ENCODE results near the gene FERMT3.

The FERMT3 gene

DNA sequence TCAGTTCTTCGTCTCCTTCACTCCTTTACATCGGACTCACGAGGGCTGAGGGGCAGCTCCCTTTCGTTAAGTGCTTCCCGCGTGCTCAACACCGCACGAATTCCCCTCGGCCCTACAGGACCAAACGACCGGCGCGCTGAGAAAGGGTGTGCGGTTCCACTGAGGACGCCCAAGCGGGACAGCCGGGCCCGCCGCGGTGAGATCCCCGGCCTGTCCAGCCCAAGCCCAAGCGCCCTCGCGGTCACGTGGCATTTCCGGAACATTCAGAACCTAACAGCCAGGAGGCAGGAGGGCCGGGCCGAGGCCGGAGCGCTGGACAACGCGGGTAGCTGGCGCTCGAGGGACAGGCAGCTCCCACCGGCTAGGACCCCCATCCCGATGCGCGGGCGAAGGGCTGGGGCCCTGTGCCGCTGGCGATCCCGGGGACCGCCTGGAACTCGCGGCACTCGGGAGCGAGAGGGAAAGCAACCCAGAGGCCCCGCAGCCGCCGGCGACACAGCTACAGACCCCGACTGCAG is 21.3 kb upstream of the FERMT3 start:
- Histone ChIP-seq H3K27ac (ENCODE audit: low read depth, low read length) (peak overlapping the region; percentile 49), H3K27me3 (ENCODE audit: control insufficient read depth, low read length) (no peaks in the 10 kb centered on the region)

DNA sequence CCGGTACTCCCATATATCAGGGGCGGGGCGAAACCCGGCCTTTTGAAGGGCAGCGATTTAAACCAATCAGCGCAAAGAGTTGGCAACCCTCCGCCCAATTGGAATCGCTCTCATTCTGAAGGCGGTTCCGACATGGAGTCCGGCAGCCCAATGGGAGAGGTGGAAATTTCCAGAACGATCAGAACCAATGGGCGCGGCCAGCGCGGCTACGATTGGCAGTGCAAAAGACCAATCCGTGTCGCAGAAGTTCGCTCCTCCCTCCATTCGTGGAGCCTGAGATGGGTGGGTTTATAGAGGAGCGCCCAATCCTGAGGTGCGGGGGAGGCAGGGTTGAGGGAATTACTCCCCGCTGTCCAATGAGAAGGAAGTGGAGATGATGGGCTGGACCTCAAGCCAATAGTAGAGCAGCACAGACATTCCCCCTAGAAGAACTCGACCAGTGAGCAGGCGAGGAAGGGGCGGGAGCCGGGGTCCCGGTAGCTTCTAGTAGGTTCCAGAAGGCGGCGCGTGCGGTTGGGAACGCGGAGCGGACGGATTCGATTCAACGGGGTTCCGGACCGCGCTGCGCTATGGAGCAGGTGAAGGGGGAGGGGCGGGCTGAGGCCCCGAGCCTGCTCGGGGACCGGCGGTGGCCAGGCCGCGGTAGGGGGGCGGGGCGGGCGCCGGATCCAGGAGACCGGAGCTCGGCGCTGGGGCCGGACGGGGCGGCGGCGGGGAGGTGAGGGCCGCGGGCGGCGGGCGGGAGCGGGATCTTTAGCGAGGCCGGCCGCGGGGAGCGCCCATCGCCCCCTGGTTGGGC is 20.6 kb upstream of the FERMT3 start, which contains the start of gene STIP1:
STIP1 (plus strand) TSS at position 479 of the 799 bp plus-strand sequence; CDS start at position 570, 91 bp downstream.
- Histone ChIP-seq H3K27me3 (ENCODE audit: control insufficient read depth, low read length) (no peaks in the 10 kb centered on the region), H3K79me2 (ENCODE audit: control insufficient read depth, low read length) (peaks cover 43% of the 10 kb centered on the region), H3K4me1 (ENCODE audit: control insufficient read depth, low read length) (peaks cover 35% of the 10 kb centered on the region), H3K4me3 (ENCODE audit: low read length) (peak within 1 kb of the TSS; percentile 95), H4K20me1 (ENCODE audit: control insufficient read depth, insufficient read depth, low read depth, low read length) (peaks cover 18% of the 10 kb centered on the region; the same call in 1 of the 2 replicates), H3K9me2 (replicated peaks; ENCODE audit: control insufficient read depth, low read length) (no peaks in the 10 kb centered on the region), H3K27ac (ENCODE audit: low read depth, low read length) (peak within 1 kb of the TSS; percentile 49), H3K36me3 (ENCODE audit: control insufficient read depth, low read length) (peaks cover 22% of the 10 kb centered on the region), H3F3A (ENCODE audit: control insufficient read depth, insufficient read depth) (no peaks in the 10 kb centered on the region; the same call in 1 of the 2 replicates), H3K4me2 (ENCODE audit: low read length) (peak within 1 kb of the TSS; percentile 89), H3K9me3 (ENCODE audit: control insufficient read depth, insufficient read depth, low read length) (no peaks in the 10 kb centered on the region)
- TF ChIP-seq EZH2phosphoT487 (IDR thresholded peaks at IDR 0.05; ENCODE audit: borderline replicate concordance, low read length) (no peak), CTCF (IDR thresholded peaks at IDR 0.05; ENCODE audit: low read depth, low read length, poor library complexity, severe bottlenecking) (peak; percentile 35)

More for the DNA sequence above, 21.3 kb upstream of the FERMT3 start:
- peak overlapping the region; percentile 89 for H3K4me2 ChIP-seq (ENCODE audit: low read length)
- peaks cover 18% of the 10 kb centered on the region; the same call in 1 of the 2 replicates for H4K20me1 ChIP-seq (ENCODE audit: control insufficient read depth, insufficient read depth, low read depth, low read length)
- peaks cover 49% of the 10 kb centered on the region for H3K79me2 ChIP-seq (ENCODE audit: control insufficient read depth, low read length)
- no peaks in the 10 kb centered on the region for H3K9me2 ChIP-seq (replicated peaks; ENCODE audit: control insufficient read depth, low read length)
- TF ChIP-seq EZH2phosphoT487 (IDR thresholded peaks at IDR 0.05; ENCODE audit: borderline replicate concordance, low read length) (no peak), CTCF (IDR thresholded peaks at IDR 0.05; ENCODE audit: low read depth, low read length, poor library complexity, severe bottlenecking) (no peak)
- H3K36me3 ChIP-seq (ENCODE audit: control insufficient read depth, low read length) = peaks cover 16% of the 10 kb centered on the region
- peak overlapping the region; percentile 95 for H3K4me3 ChIP-seq (ENCODE audit: low read length)
- H3K4me1 ChIP-seq (ENCODE audit: control insufficient read depth, low read length) = peaks cover 39% of the 10 kb centered on the region
- H3F3A ChIP-seq (ENCODE audit: control insufficient read depth, insufficient read depth) = no peaks in the 10 kb centered on the region; the same call in 1 of the 2 replicates
- no peaks in the 10 kb centered on the region for H3K9me3 ChIP-seq (ENCODE audit: control insufficient read depth, insufficient read depth, low read length)

DNA sequence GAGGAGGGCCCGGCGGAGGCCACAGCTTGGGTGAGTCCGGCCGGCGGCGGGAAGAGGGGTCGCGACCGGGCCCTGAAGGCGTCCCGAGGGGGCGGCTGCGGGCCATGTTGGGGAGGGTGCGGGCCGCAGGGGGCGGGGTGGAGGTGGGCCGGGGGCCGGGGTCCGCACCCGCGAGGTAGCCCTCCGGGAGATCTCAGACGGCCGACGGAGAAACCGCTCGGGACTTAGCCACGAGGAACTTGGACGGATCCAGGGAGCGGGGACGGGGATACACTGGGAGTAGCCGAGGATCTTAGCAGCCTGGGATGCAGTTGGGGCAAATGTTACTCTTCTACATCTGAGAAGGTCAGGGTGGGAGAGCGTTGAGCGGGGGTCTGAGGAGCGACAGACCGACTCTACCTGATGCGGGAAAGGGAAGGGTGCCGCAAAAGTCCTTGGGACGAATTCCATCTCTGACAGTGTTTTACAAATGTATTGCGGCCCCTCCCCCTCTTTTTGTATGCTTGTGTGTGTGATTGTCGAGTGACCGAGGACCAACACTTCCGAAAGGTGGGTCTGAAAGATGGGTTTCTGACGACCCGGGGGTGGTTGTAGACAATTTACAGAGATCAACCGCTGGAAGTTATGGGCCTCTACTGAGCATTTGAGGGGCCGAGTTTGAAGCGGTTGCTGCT is 19.9 kb upstream of the FERMT3 start:
- no peak for TF ChIP-seq CTCF (IDR thresholded peaks at IDR 0.05; ENCODE audit: low read depth, low read length, poor library complexity, severe bottlenecking)
- TF ChIP-seq EZH2phosphoT487 (IDR thresholded peaks at IDR 0.05; ENCODE audit: borderline replicate concordance, low read length) = no peak
- Histone ChIP-seq H3K9me3 (ENCODE audit: control insufficient read depth, insufficient read depth, low read length) (no peaks in the 10 kb centered on the region), H3K9me2 (replicated peaks; ENCODE audit: control insufficient read depth, low read length) (no peaks in the 10 kb centered on the region), H3K4me1 (ENCODE audit: control insufficient read depth, low read length) (peaks cover 28% of the 10 kb centered on the region), H3K27me3 (ENCODE audit: control insufficient read depth, low read length) (no peaks in the 10 kb centered on the region), H3K36me3 (ENCODE audit: control insufficient read depth, low read length) (peaks cover 22% of the 10 kb centered on the region), H3K4me2 (ENCODE audit: low read length) (no peak overlapping the region), H4K20me1 (ENCODE audit: control insufficient read depth, insufficient read depth, low read depth, low read length) (peaks cover 15% of the 10 kb centered on the region; the same call in 1 of the 2 replicates), H3K79me2 (ENCODE audit: control insufficient read depth, low read length) (peaks cover 36% of the 10 kb centered on the region), H3K27ac (ENCODE audit: low read depth, low read length) (no peak overlapping the region), H3F3A (ENCODE audit: control insufficient read depth, insufficient read depth) (no peaks in the 10 kb centered on the region; the same call in 1 of the 2 replicates), H3K4me3 (ENCODE audit: low read length) (no peak overlapping the region)
